Glomerular visceral epithelial cell (primary cell): ENCODE results near the gene ACTMAP.
"Not testable (repeated sequence)": the region's sequence is repeated elsewhere in the genome, so short reads cannot be mapped to it uniquely, and the experiment has no call there.

Experiments
- DNase-seq: peaks from one replicate; pipeline ENCODE4 v3.0.0-alpha.2; 2016; ENCODE audit errors: extremely low spot score

Gene ACTMAP

GRCh38 chr19:40743926-40744325, 6.4 kb downstream of the ACTMAP start:
- DNase-seq: no peak

- no peak for DNase-seq
These were observed 7.4 kb downstream of the ACTMAP start for GRCh38 chr19:40742886-40743285.

- no peak for DNase-seq
These were observed 7.8 kb downstream of the ACTMAP start for GRCh38 chr19:40742477-40742876.

- no peak for DNase-seq
These were observed 8.5 kb downstream of the ACTMAP start for GRCh38 chr19:40741527-40742390.

- DNase-seq: no peak
These were observed 9.5 kb downstream of the ACTMAP start for GRCh38 chr19:40740747-40741146.

- DNase-seq: no peak
These were observed 10.2 kb downstream of the ACTMAP start for GRCh38 chr19:40739871-40740703.

- no peak for DNase-seq
These were observed 11.0 kb downstream of the ACTMAP start for GRCh38 chr19:40739030-40739839.

- no peak for DNase-seq
These were observed 13.1 kb downstream of the ACTMAP start for GRCh38 chr19:40737102-40737644.

GRCh38 chr19:40736661-40737060, 13.6 kb downstream of the ACTMAP start:
- no peak for DNase-seq

- no peak for DNase-seq
These were observed 15.1 kb downstream of the ACTMAP start for GRCh38 chr19:40735013-40735771.

GRCh38 chr19:40733149-40733548, 17.1 kb downstream of the ACTMAP start:
- DNase-seq: no peak

GRCh38 chr19:40732304-40732703, 18.0 kb downstream of the ACTMAP start:
- not testable (repeated sequence) for DNase-seq

GRCh38 chr19:40730065-40730464, 20.2 kb downstream of the ACTMAP start:
- not testable (repeated sequence) for DNase-seq

- DNase-seq: no peak
These were observed 24.0 kb downstream of the ACTMAP start for GRCh38 chr19:40726279-40726678.

GRCh38 chr19:40724855-40725254, 25.4 kb downstream of the ACTMAP start:
- no peak for DNase-seq

GRCh38 chr19:40724315-40724714, 26.0 kb downstream of the ACTMAP start:
- DNase-seq: no peak

- DNase-seq: no peak
These were observed 26.5 kb downstream of the ACTMAP start for GRCh38 chr19:40723661-40724254.

GRCh38 chr19:40721936-40722661, 28.2 kb downstream of the ACTMAP start:
- DNase-seq: no peak

- DNase-seq: no peak
These were observed 29.2 kb downstream of the ACTMAP start for GRCh38 chr19:40721140-40721486.

GRCh38 chr19:40719414-40719894, 30.8 kb downstream of the ACTMAP start:
- peak; percentile 9 for DNase-seq
